ENCODE results near the gene MTNR1A.

Gene MTNR1A

DNA sequence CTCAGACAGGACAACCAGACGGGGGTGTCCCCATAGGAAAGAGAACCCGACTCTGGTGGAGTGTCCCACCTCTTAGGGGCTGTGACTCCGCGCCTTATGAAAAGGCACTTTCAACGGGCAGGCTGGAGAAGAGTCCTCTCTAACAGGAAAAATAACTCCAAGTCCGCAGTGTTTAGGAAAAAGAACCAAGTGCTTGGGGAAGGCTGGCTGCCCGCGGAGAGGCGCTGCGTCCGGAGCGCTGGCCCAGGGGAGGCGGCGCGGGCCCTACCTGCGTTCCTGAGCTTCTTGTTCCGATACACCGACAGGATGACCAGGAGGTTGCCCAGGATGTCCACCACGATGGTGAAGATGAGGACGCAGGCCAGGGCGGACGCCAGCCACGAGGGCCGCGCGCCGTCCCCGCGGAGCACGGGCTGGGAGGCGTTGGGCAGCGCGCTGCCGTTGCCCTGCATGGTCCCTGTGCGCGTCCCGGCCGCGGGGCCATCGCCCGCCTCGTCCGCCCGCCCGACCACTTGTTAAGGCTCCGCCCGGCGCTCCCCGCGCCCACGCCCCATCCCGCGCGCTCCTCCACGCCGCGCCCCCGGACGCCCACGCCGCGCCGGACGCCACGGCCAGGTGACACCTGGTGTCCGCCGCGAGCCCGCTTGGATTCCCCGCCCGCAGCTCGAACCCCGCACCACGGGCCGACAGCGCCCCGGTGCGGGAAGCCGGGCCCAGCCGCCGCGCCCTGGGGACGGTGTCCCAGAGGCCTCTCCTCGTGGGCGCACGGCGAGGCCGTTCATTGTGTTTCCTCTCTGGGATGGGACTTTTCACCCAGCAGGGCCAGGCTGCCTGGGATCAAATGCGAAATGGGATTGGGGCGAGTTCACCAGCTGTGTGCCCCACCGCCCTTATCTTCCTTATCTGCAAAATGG, at the start of gene MTNR1A:
Gene MTNR1A (minus strand): TSS at position 654 of the 914 bp plus-strand sequence. CDS start 202 bp downstream, at position 452.
- no peak for DNase-seq

DNA sequence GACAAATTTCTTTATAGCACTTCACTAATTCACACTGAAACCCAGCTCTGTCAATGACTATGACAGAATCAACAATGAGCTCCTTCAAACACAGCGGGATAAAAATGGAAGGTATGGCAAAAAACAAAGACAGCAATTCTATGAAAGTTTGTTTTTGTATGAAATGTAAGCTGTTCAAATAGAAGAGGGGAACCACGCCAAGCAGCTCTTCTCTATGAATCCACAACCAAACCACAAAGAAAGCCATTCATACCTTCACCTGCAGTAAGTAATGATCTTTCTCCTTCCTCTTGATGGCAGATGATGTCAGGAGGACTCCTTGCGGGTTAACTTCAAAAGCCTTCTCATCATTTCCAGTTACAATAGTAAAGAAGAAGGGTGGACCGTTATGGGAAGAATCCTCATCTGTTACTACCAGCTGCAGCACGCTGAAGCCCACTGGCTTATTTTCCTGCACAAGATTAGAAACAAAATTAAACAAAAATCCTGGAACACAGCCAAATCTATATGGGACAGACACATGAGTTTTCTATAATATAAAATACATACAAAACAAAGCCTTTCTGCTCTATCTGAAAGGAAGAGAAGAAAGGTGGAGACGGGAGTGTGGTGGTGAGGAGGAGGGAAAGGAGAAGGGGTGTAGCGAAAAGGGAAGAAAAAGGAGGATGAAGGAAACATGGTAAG, 48.9 kb upstream of the MTNR1A start:
- DNase-seq = no peak

DNA sequence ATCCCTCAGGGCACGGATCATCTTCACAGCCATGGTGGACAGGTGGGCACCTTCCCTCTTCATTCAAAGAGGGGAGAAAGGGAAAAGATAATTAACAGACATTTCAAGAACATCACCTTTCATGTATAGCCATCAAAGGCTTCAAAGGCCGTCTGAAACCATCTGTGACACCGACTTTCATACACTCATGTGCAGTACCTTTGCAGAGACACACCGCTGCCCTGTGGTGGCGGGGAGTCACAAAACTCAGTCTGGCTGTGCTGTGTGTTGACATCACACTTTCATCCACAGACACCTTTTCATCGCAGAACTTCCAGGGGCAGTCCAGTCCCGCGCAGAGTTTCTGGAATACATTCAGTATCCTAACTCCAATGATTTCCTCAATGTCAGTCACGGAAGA, 47.6 kb upstream of the MTNR1A start:
- DNase-seq = no peak

DNA sequence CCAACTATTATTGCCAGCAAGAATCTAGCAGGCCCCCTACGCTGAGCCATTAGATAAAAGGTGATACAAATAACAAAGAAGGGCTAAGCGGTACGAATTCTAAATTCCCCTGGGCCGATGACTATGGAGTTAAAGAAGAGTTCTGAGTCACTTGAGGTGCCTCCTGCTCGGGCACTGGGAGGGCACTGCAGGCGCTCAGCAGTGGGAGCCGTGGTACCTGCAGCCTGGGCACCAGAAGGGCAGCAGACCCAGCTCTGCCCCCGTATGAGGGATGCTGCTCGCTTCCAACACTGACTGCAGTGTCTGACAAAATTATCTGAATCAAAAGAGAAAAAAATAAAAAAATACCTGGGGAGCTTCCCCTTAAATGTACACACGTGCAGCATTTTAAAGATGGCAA, 44.1 kb upstream of the MTNR1A start:
- DNase-seq = no peak

DNA sequence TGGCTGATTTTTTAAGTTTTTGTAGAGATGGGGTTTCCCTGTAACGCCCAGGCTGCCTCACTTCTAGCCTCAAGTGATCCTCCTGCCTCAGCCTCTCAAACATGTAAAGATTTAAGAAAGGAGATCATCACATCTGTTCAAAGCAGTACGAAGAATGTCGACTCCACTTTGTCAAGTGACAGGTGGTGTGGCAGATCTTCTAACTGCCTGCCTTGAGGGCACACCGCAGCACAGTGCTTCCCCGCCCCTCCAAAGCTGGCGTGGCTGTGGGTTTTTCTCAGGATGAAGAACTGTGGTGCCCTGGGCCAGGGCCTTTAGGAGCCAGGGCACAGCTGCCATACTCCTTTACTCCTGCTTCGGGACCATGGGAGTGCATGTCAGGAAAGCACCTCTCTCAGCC, 43.3 kb upstream of the MTNR1A start:
- no peak for DNase-seq

DNA sequence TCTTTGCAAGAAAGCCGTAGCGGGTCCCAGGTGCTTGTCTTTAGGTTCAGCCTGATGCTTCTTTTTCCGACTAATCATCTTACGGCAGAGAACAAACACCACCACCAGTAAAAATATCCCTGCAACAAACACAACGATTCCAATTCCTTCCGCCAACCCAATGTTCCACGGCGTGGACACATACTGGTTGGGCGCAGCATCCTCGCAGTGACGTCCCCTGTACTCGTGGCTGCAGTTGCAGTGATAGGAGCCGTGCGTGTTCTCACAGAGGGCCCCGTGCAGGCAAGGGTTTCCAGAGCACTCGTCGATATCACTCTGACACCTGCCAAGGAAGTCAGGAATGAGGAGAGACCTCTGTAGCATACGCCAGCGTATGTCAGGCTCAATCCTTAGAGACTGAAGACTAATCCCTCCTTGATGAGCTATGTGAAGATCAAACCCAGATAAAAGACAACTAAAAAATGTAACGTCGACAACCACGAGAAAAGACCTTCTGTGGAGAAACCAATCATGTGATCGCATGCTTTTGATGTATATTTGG, 41.6 kb upstream of the MTNR1A start:
- no peak for DNase-seq

DNA sequence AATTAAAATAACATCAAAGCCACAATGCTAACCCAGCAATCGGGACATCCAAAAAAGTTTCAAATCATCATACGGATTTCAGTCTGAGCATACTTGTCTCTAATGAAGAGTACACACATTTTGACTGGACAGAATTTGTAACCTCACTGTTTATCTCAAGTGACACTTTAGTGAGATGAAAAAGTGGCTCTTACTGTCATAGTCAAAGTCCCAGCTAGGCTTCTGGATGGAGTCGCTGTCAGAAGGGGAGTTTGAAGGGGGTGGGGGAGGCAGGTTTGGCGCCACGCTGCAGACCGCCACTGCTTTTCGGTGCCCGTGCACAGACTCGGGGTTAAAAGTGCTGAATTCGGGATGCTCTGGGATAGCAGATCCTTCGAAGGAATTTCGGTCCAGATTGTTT, 41.0 kb upstream of the MTNR1A start:
- DNase-seq = no peak

DNA sequence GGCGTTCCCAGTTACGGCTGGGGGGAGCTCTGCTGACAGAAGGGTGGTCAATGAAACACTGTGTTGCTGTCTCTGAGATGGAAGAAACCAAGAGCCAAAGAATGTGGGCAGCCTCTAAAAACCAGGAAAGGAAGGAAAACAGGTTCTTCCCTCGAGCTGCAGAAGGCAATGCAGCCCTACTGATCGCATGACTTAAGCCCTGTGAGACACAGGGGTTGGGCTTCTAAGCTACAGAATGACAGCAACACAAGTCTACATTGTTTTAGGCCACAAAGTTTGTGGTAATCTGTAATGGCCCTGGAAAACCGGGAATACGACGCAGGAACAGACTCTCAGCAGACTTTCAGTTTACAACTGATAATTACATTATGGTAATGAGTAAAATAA, 38.2 kb upstream of the MTNR1A start:
- DNase-seq = no peak

DNA sequence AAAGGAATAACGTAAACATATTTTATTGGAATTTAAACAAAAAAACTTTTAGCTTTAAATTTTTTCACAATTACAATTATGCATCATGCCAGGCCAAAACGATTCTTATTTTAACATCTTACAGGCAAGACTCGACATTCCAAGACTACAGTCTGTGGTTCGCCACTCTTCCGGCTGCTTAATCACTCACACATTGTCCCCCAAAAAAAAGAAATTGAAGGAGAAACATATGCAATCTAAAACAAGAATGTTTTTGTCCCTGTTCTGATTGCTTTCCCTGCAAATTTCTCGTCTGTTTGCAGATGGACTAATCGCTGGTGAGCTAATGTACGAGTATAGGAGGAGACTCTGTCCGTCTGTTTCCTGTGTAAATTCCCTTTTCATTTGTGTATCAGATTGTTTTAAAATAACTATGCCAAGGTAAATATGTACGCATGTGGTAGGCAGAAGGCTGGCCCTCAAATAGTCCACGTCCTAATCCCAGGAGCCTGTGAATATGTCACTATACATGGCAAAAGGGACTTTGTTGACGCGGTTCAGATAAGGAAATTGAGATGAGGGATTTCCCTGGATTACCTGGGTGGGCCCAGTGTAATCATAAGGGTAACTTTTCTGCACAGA, 37.7 kb upstream of the MTNR1A start:
- no peak for DNase-seq

DNA sequence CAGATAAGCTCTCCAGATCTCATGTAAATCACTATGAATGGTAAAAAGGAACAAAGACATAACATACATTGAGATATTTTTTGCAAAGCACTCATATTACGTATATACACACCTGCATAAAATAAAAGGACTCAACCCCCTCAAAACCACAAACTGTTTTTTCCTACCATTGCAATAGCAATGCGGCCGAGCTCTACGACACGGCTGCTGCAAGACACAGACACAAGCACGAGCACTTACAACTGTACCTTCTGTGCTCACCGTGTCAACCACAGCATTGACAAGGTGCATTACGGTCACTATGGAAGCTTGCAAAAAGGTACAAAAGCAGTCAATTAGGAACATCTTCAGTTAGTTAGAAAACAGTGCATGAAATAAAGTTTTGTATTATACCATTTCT, 37.1 kb upstream of the MTNR1A start:
- no peak for DNase-seq

DNA sequence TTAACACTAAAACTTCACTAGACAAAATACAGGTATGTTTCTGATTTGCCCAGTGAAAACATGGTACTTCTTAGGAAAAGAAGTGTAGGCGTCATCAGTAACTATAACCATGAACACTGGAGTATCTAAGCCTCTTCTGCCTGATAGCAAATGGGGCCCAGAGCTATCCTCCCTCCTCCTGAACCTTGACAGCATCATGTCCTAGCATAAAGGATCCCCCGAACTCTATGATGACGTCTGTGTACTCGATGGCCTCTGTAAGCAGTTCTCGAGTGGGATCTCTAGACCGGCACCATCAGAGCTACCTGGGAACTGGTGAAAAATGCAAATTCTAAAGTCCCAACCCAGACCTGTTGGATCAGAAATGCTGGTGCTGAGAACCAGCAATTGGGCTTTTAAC, 36.3 kb upstream of the MTNR1A start:
- no peak for DNase-seq

DNA sequence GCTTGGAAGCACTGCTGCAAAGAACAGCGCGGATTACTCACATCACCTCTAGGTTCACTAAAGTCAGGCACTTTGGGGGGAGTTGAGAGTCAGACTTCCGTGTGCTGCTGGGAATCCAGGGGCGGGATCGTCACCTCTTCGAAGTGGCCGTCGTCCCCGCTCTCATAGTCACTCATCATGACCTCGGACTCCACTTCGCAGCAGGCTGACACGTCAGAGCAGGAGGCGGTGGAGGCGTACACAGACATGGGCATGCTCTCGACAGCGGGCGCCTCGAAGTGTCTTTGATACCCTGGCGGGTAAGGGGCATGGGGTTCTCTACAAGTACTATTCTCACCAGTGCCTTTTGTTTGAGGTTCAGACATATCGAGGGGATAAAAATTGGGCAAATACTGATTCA, 33.1 kb upstream of the MTNR1A start:
- DNase-seq = no peak

DNA sequence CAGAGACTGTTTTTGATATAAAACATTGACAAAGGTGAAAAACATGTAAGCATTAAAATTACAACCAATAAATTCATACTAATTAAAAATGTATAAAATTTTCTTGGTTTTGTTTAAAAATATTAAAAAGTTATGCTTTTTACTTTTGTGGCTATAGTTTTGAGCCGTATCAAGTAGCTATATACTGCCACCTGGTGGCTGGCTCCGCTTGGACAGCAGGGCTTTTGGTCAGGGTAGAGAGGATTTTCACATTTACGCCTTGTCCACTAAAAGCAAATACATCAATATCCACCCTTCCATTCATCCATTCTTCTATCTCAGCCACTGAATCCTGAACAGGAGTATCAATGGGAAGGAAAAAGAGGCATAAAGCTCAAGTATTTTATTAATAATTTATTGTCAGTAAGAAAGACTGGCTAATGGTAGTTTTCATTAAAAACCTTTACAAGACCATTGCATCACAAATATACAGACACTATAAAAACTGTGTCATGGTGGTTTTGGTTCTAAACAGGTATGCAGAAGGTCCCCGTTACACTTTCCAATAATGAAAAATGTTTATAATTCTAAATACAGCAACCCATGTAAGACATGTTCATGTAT, 32.1 kb upstream of the MTNR1A start:
- DNase-seq = peak; percentile 24

DNA sequence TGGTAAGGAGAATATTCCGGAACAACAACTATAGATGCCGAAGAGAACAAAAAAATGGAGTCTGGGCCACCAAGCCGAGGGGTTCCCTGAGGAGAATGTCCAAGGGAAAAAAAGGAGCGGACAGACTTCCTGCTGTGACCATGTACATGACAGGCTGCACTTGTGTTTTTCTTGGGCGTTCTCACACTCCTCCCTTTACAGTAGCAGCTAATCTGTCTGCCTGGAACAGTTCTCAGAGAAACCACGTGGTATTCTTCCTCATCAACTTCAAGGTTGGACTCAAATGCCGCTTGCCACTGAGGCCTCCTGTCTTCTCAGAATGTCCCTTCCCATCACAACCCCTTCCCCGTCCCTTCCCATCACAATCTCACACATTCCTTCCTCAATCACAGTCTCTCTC, 30.8 kb upstream of the MTNR1A start:
- DNase-seq = no peak

DNA sequence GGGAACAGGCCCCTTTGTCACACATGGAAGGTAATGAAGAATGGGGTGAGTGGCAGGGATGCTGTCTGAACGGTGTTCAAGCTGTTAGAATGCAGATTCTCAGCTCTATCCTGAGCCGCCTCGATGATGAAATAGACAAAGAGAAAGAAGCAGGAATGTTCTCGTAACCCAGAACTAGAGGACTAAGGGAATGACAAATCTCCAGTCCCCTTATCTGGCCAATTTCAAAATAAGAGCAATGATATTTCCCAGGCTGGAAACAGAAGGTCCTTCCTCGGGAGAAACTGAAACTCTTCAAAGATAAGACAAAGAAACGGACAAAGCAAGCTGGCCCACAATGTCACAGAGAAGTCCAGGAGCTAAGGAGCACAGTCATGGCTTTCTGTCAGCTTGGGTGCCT, 29.5 kb upstream of the MTNR1A start:
- no peak for DNase-seq

DNA sequence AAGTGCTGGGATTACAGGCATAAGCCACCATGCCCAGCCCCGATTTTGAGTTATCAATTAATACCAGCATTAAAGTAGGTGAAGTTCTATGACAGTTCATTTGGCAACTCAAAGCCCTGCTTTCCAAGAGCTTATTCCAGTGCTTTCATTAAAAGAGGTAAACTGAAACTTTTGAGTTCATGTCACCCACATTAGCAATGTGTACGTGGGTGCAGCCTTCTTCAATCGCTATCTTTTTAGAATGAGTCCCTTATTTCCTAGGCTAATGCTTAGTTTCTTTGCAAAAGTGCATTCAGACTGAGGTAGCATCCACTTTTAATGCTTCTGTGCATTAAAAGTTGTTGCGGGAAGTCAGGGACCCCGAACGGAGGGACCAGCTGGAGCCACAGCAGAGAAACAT, 26.1 kb upstream of the MTNR1A start:
- DNase-seq = no peak

DNA sequence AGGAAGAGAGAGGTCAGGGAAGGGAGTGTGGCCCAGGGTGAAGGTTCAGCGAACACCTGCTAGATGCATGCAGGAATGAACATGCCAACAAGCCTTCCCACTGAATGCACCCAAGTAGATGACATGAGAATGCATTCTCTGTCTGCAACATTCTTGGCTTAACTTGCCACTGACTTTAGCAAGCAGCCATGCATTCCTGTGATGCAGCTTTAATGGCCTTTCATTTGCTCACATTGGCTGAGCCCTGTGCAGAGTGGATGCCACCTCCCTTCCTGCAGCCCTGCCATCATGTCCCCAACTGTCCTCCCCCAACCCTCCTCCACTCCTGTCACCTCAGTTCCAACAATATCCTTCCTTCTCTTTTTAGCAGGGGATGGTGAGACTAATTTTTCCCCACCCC, 25.3 kb upstream of the MTNR1A start:
- no peak for DNase-seq

DNA sequence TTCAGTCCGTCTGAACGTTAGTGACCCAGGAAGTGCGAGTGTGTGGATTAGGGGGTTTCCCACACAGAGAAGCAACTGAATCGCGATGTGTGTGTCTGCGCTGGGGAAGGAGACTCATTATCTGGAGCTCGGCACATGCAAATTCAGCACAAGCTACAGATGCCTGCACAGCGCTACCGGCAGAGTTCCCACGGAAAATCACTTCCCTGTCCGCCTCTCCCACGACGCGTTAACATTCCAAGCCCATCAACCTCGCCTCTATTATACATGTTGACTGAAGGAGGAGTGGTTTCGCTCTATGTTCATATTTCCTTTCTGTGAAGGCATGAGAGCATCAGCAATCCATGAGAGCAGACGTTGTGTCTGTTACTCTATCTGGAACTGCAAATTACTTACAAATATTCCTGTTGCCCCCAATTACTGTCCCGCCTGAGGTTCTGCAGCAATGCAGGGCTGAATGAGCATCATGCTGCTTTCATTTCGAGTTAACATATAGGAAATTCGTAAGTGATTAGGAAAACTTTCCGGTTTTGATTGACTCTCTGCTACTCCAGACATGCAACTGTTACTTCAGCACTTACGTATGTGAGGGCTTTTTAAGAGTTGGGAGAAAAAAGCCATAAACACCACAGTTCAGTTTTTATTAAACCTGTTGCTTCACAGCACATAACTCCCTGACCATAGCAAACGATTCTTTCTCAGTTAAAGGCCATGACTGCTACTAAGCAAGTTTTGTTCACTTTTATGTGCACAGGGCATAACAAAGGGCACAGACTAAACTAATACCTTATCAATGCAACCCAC, 15.0 kb upstream of the MTNR1A start:
- no peak for DNase-seq

DNA sequence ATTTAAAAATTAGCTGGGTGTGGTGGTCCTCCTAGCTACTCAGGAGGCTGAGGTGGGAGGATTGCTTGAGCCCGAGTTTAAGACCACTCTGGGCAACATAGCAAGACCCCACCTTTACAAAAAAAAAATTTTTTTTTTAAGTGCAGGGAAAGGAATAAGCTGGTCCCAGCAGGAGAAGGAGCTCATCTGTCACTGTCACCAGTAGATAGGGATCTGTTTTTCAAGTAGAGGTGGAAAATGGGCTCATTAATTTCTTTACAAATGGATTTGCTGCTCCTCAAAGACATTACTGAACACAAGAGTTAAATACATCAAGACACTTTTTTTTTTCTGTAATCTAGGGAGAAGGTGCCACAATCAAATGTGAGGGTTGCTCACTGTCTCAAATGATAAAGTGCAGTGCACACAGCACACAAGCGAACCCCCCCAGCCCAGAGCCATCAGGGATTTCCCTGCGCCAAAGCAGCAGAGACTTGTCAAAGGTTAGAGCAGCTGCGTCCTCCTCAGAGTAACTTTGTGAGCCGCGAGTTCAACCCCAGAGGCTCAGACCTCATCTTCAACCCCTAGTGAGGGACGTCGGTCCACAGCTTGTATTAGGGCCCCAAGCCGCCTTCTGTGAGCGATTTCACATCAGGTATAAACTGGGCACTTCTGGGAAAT, 14.3 kb upstream of the MTNR1A start:
- DNase-seq = no peak

DNA sequence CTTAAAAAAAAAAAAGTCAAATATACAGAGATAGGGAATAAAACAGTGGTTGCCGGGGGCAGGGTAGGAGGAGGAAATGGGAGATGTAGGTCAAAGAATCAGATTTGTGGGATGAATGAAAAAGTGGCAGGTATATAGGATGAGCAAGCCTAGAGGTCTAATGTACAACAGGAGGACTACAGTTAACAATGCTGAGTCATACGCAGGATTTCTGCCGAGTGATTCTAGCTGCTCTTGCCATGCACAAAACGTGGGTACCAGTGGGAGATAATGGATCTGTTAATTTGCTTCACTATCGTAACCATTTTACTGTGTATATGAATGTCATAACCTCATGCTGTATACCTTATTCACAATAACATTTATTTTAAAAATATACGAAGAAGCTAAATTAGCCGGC, 10.7 kb upstream of the MTNR1A start:
- no peak for DNase-seq

DNA sequence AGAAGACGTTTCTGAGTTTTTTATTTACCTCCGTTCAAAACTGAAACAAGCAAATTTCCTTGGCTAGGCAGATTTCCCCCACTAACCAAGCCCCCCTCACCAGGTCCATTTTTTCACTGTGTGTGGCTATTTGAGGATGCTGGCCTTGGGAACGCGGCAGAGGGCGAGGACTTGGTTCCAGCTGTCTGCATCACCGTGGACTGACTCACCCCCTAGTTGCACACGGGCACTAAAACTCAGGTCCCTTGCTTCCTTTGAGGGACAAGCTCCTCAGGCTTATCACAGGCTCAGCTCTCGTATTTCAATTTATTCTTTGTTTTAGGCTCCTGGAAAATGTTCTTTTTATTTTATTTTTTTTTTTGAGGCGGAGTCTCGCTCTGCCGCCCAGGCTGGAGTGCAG, 8.4 kb upstream of the MTNR1A start:
- no peak for DNase-seq

DNA sequence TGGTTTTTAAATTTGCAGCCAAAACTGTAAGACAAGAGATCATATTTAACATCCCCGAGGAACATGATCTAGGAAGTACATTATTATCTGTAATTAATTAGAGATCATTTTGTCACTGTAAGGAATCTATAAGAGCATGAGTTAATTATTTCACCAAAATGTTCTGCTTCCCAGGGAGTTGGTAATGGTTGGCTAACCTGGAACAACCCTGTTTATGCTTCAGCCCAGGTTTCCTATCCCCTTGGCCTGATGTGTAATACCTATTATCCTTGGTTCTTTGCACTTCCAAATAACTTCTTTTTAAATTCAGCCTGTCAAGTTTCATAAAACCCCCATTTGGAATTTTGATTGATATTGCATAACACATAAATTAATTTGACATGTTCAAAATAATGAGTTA, 6.4 kb upstream of the MTNR1A start:
- DNase-seq = no peak

Data from NCI-H1694 treated with DMSO at 0.1 percent for 48 hours (cell line).